Measurements from ENCODE around the gene RSPRY1.

The RSPRY1 gene

DNA sequence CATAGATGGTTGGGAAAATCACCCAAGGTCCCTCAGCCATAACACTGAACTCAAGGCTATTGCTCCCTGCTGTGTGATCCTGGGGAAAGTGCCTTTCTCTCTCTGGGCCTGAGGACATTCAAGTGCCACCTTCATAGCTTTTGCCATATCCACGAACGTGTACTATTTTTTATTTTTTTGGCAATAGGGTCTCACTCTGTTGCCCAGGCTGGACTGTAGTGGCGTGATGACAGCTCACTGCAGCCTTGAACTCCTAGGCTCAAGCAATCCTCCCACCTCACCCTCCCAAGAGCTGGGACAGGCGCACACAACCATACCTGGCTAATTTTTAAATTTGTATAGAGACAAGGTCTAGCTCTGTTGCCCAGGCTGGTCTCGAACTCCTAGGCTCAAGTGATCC, 87.7 kb downstream of the RSPRY1 start:
- TF ChIP-seq SIN3A (IDR thresholded peaks at IDR 0.05; ENCODE audit: borderline replicate concordance, insufficient read depth, low read length), result no peak
- no peak for TF ChIP-seq FOXP2 (optimal IDR thresholded peaks at IDR 0.05; ENCODE audit: borderline replicate concordance, extremely low read depth, extremely low read length, insufficient read depth)
- no peak for TF ChIP-seq TAF1 (IDR thresholded peaks at IDR 0.05; ENCODE audit: borderline replicate concordance, insufficient read depth, low read length)
- TF ChIP-seq, protein P1, sequence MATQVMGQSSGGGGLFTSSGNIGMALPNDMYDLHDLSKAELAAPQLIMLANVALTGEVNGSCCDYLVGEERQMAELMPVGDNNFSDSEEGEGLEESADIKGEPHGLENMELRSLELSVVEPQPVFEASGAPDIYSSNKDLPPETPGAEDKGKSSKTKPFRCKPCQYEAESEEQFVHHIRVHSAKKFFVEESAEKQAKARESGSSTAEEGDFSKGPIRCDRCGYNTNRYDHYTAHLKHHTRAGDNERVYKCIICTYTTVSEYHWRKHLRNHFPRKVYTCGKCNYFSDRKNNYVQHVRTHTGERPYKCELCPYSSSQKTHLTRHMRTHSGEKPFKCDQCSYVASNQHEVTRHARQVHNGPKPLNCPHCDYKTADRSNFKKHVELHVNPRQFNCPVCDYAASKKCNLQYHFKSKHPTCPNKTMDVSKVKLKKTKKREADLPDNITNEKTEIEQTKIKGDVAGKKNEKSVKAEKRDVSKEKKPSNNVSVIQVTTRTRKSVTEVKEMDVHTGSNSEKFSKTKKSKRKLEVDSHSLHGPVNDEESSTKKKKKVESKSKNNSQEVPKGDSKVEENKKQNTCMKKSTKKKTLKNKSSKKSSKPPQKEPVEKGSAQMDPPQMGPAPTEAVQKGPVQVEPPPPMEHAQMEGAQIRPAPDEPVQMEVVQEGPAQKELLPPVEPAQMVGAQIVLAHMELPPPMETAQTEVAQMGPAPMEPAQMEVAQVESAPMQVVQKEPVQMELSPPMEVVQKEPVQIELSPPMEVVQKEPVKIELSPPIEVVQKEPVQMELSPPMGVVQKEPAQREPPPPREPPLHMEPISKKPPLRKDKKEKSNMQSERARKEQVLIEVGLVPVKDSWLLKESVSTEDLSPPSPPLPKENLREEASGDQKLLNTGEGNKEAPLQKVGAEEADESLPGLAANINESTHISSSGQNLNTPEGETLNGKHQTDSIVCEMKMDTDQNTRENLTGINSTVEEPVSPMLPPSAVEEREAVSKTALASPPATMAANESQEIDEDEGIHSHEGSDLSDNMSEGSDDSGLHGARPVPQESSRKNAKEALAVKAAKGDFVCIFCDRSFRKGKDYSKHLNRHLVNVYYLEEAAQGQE (IDR thresholded peaks at IDR 0.05; ENCODE audit: insufficient read depth in 1 of 2, low read depth in 2 of 2, low read length in 2 of 2), result no peak
- no peak for TF ChIP-seq POLR2AphosphoS5 (IDR thresholded peaks at IDR 0.05; ENCODE audit: low read depth, low read length)

DNA sequence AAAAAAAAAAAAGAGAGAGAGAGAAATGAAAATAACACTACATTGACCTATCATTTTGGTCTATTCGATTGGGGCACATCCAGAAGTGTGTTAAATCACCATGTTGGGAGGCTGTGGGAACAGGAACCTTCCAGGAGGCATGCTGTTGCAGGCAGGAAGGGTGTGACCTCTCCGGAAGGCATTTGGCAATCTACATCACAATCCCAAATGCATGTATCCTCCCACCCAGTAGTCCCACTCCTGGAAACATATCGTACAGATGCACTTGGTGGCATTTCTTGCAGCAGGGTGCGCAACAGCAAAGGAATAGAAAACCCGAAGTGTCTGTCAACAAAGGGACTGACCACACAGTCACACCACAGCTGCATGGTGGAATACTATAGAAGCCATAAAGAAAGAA, 90.5 kb downstream of the RSPRY1 start:
- TF ChIP-seq, protein P1 (IDR thresholded peaks at IDR 0.05; ENCODE audit: insufficient read depth in 1 of 2, low read depth in 2 of 2, low read length in 2 of 2), result no peak
- TF ChIP-seq TAF1 (IDR thresholded peaks at IDR 0.05; ENCODE audit: borderline replicate concordance, insufficient read depth, low read length) (no peak), FOXP2 (optimal IDR thresholded peaks at IDR 0.05; ENCODE audit: borderline replicate concordance, extremely low read depth, extremely low read length, insufficient read depth) (no peak), SIN3A (IDR thresholded peaks at IDR 0.05; ENCODE audit: borderline replicate concordance, insufficient read depth, low read length) (no peak), POLR2AphosphoS5 (IDR thresholded peaks at IDR 0.05; ENCODE audit: low read depth, low read length) (no peak)

DNA sequence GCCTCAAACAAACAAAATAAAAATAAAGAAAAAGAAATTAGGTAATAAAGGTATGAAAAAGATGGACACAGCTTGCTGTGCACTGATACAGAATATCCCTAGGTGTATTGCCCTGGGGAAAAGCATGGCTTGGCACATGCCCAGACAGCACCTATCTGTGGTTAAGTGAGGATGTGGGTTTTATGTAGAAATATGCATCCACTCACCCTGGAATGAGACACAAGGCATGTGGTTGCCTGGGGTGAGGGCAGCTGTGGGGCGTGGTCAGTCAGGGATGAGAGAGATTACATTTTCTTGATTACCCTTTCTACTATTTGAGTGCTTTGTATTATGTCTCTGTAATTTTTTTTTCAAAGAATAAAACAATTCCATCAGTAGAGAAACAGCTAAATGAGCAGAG, 91.5 kb downstream of the RSPRY1 start:
- TF ChIP-seq SIN3A (IDR thresholded peaks at IDR 0.05; ENCODE audit: borderline replicate concordance, insufficient read depth, low read length), result no peak
- no peak for TF ChIP-seq FOXP2 (optimal IDR thresholded peaks at IDR 0.05; ENCODE audit: borderline replicate concordance, extremely low read depth, extremely low read length, insufficient read depth)
- TF ChIP-seq, protein P1 (IDR thresholded peaks at IDR 0.05; ENCODE audit: insufficient read depth in 1 of 2, low read depth in 2 of 2, low read length in 2 of 2), result no peak

DNA sequence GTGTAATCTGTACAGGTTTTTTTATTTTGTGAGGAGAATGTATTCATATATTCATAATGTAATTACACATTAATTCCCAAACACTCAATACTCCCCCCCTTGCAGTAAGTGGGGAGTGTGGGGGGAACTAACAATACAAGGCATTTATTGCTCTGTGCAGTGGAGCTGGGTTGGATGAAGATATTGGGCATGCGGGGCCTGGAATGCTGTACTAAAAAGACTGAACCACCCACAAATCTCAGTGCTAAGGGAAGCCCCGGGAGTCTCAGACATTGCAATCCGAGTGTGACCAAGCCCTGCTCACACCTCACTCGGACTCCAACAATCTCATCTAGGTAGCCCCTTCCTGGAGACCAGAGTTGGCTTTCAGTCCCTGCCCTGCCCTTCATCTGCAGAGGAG, 92.4 kb downstream of the RSPRY1 start:
- TF ChIP-seq FOXP2 (optimal IDR thresholded peaks at IDR 0.05; ENCODE audit: borderline replicate concordance, extremely low read depth, extremely low read length, insufficient read depth) (no peak), POLR2AphosphoS5 (IDR thresholded peaks at IDR 0.05; ENCODE audit: low read depth, low read length) (no peak), SIN3A (IDR thresholded peaks at IDR 0.05; ENCODE audit: borderline replicate concordance, insufficient read depth, low read length) (no peak), TAF1 (IDR thresholded peaks at IDR 0.05; ENCODE audit: borderline replicate concordance, insufficient read depth, low read length) (no peak)
- TF ChIP-seq, protein P1 (IDR thresholded peaks at IDR 0.05; ENCODE audit: insufficient read depth in 1 of 2, low read depth in 2 of 2, low read length in 2 of 2), result no peak
